ENCODE measurements around the gene PATL2.

DNA sequence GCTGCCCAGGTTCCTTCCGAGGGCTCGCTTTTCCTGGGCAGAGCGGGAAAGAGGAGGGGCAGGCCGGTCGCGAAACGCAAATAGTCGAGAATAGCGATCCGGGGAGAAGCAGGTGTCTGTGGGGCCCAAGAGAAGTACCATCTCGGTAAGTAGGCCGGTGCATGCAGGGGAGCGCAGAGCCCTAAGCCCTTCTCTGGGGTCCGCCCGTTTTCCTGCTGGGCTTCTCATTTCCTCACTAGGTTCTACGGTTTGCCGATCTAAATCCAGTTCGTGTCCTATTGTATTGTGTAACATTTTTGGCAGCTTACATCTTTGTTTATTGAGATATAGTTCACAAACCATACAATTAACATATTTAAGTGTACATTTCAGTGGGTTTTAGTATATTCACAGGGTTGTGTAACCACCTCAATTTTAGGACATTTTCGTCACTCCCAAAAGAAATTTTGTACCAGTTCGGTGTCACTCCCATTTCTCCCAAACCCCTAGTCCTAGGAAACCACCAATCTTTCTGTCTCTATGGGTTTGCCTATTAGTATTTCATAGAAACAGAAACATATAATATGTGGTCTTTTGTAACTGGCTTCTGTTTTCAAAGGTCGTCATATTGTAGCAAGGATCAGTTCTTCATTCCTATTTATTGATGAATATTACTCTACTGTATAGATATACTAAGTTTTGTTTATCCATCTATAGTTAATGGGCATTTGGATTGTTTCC is 18.4 kb upstream of the PATL2 start:
- TF ChIP-seq, protein P1, sequence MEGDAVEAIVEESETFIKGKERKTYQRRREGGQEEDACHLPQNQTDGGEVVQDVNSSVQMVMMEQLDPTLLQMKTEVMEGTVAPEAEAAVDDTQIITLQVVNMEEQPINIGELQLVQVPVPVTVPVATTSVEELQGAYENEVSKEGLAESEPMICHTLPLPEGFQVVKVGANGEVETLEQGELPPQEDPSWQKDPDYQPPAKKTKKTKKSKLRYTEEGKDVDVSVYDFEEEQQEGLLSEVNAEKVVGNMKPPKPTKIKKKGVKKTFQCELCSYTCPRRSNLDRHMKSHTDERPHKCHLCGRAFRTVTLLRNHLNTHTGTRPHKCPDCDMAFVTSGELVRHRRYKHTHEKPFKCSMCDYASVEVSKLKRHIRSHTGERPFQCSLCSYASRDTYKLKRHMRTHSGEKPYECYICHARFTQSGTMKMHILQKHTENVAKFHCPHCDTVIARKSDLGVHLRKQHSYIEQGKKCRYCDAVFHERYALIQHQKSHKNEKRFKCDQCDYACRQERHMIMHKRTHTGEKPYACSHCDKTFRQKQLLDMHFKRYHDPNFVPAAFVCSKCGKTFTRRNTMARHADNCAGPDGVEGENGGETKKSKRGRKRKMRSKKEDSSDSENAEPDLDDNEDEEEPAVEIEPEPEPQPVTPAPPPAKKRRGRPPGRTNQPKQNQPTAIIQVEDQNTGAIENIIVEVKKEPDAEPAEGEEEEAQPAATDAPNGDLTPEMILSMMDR (IDR thresholded peaks at IDR 0.05) = no peak
- TF ChIP-seq POLR2A (IDR thresholded peaks at IDR 0.05) = no peak

All from testis (tissue), 2 donors.